Measurements from ENCODE around the gene UBE4A. TPM values are rescaled to one million over a fixed set of nuclear protein-coding genes. Genes with fewer than 3 reads are reported as not detected.

The UBE4A gene
- total and polyA plus RNA-seq, 12 donors, result 16.1 to 52.8 (median 35.6) TPM

GRCh38 chr11:118434123-118434552 lies 74.7 kb downstream of the UBE4A start:
- intact Hi-C loops (cut with DNase I), result no loop called here
- TF ChIP-seq POLR2A (IDR thresholded peaks at IDR 0.05), result no peak
- TF ChIP-seq CTCF (IDR thresholded peaks at IDR 0.05), result no peak
- Histone ChIP-seq H3K27me3 (no peaks in the 10 kb centered on the region), H3K4me1 (replicated peaks in 1 of 2) (peaks cover 8 to 19% of the 10 kb centered on the region in 2 donors), H3K4me3 (peak overlapping the region in 3 of 4 donors; percentile 26 to 80 (median 33)), H3K9me3 (replicated peaks in 1 of 3) (no peaks in the 10 kb centered on the region), H3K27ac (no peak overlapping the region), H3K36me3 (replicated peaks in 1 of 2) (no peaks in the 10 kb centered on the region)
- DNase-seq, result peak in 2 of 7 donors; percentile 35 to 70
- 2% methylated on average over 9 of the region's 9 CpGs for WGBS, 4 donors

GRCh38 chr11:118434553-118435289 lies 75.3 kb downstream of the UBE4A start:
- H3K27me3 ChIP-seq, result no peaks in the 10 kb centered on the region
- H3K27ac ChIP-seq, result peak overlapping the region; percentile 10 to 98 (median 81)
- TF ChIP-seq POLR2A (IDR thresholded peaks at IDR 0.05), result no peak
- TF ChIP-seq CTCF (IDR thresholded peaks at IDR 0.05), result no peak
- peak overlapping the region; percentile 62 to 89 (median 71) for H3K4me3 ChIP-seq
- peaks cover 14 to 22% of the 10 kb centered on the region in 2 donors for H3K4me1 ChIP-seq (replicated peaks in 1 of 2)
- DNase-seq, result peak; percentile 25 to 64 (median 45)
- H3K9me3 ChIP-seq (replicated peaks in 1 of 3), result no peaks in the 10 kb centered on the region
- intact Hi-C loops (cut with DNase I), result loop anchor here in 1 of 2 donors (5.0 kb wide), 1 partner anchor 32 kb away; the partner anchor contains the start of gene ATP5MG
- 1 to 2% (median 1%) methylated on average over 24 to 39 of the region's 39 CpGs for WGBS, 4 donors
- no peaks in the 10 kb centered on the region for H3K36me3 ChIP-seq (replicated peaks in 1 of 2)

- intact Hi-C loops (cut with DNase I), result loop anchor here in 1 of 2 donors (5.0 kb wide), 1 partner anchor 33 kb away; the partner anchor contains the start of gene ATP5MG
- peak; percentile 52 to 73 (median 61) for DNase-seq
- Histone ChIP-seq H3K27me3 (no peaks in the 10 kb centered on the region), H3K36me3 (replicated peaks in 1 of 2) (no peaks in the 10 kb centered on the region), H3K27ac (peak overlapping the region; percentile 10 to 98 (median 81)), H3K4me1 (replicated peaks in 1 of 2) (peaks cover 20 to 25% of the 10 kb centered on the region in 2 donors), H3K9me3 (replicated peaks in 1 of 3) (no peaks in the 10 kb centered on the region), H3K4me3 (peak overlapping the region; percentile 62 to 89 (median 71))
- WGBS, 4 donors, result 0 to 1% (median 0%) methylated on average over 20 to 34 of the region's 34 CpGs
- TF ChIP-seq POLR2A (IDR thresholded peaks at IDR 0.05), result no peak
- no peak for TF ChIP-seq CTCF (IDR thresholded peaks at IDR 0.05)
These were observed 76.0 kb downstream of the UBE4A start for GRCh38 chr11:118435290-118435892.

- Histone ChIP-seq H3K9me3 (replicated peaks in 1 of 3) (no peaks in the 10 kb centered on the region), H3K36me3 (replicated peaks in 1 of 2) (no peaks in the 10 kb centered on the region), H3K4me1 (replicated peaks in 1 of 2) (peaks cover 25 to 27% of the 10 kb centered on the region in 2 donors), H3K27ac (peak within 1 kb of the TSS; percentile 70 to 98 (median 83)), H3K4me3 (peak within 1 kb of the TSS; percentile 62 to 89 (median 71)), H3K27me3 (no peaks in the 10 kb centered on the region)
- 0 to 3% (median 1%) methylated on average over 8 to 76 of the region's 83 CpGs for WGBS, 4 donors
- peak; percentile 97 to 100 (median 98) for DNase-seq
- TF ChIP-seq CTCF (IDR thresholded peaks at IDR 0.05) (peak in 4 of 6 experiments; percentile 72 to 100 (median 92)), POLR2A (IDR thresholded peaks at IDR 0.05) (peak; percentile 11 to 54)
- intact Hi-C loops (cut with DNase I), result loop anchor here in 1 of 2 donors (5.0 kb wide), 1 partner anchor 34 kb away; the partner anchor contains the start of gene ATP5MG
These were observed 76.7 kb downstream of the UBE4A start, which contains the start of gene KMT2A for GRCh38 chr11:118435893-118436624. KMT2A (plus strand) TSS chr11:118436492; CDS start chr11:118436513, 21 bp downstream.

Measured in adrenal gland (tissue), 12 donors.